ENCODE measurements around the gene DIO3. TPM values are rescaled to one million over a fixed set of nuclear protein-coding genes. Genes with fewer than 3 reads are reported as not detected.

DIO3 gene
- total RNA-seq, 1 donor, result not detected

- TF ChIP-seq, protein P1, sequence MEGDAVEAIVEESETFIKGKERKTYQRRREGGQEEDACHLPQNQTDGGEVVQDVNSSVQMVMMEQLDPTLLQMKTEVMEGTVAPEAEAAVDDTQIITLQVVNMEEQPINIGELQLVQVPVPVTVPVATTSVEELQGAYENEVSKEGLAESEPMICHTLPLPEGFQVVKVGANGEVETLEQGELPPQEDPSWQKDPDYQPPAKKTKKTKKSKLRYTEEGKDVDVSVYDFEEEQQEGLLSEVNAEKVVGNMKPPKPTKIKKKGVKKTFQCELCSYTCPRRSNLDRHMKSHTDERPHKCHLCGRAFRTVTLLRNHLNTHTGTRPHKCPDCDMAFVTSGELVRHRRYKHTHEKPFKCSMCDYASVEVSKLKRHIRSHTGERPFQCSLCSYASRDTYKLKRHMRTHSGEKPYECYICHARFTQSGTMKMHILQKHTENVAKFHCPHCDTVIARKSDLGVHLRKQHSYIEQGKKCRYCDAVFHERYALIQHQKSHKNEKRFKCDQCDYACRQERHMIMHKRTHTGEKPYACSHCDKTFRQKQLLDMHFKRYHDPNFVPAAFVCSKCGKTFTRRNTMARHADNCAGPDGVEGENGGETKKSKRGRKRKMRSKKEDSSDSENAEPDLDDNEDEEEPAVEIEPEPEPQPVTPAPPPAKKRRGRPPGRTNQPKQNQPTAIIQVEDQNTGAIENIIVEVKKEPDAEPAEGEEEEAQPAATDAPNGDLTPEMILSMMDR (IDR thresholded peaks at IDR 0.05; ENCODE audit: insufficient read depth, low read depth, low read length), result no peak
- H3K4me3 ChIP-seq (ENCODE audit: low read depth, low read length), result no peak overlapping the region
- DNase-seq (ENCODE audit: low read depth), result no peak
Observed at GRCh38 chr14:101573289-101573688, 12.0 kb downstream of the DIO3 start.

GRCh38 chr14:101575581-101575980 lies 14.3 kb downstream of the DIO3 start:
- DNase-seq (ENCODE audit: low read depth), result no peak
- H3K4me3 ChIP-seq (ENCODE audit: low read depth, low read length), result no peak overlapping the region
- TF ChIP-seq, protein P1 (IDR thresholded peaks at IDR 0.05; ENCODE audit: insufficient read depth, low read depth, low read length), result no peak

- H3K4me3 ChIP-seq (ENCODE audit: low read depth, low read length), result no peak overlapping the region
- DNase-seq (ENCODE audit: low read depth), result no peak
- TF ChIP-seq, protein P1 (IDR thresholded peaks at IDR 0.05; ENCODE audit: insufficient read depth, low read depth, low read length), result no peak
Observed at GRCh38 chr14:101577221-101577909, 16.1 kb downstream of the DIO3 start.

- DNase-seq (ENCODE audit: low read depth), result no peak
- TF ChIP-seq, protein P1 (IDR thresholded peaks at IDR 0.05; ENCODE audit: insufficient read depth, low read depth, low read length), result no peak
- no peak overlapping the region for H3K4me3 ChIP-seq (ENCODE audit: low read depth, low read length)
Observed at GRCh38 chr14:101578489-101578888, 17.2 kb downstream of the DIO3 start.

- H3K4me3 ChIP-seq (ENCODE audit: low read depth, low read length), result no peak overlapping the region
- DNase-seq (ENCODE audit: low read depth), result no peak
- TF ChIP-seq, protein P1 (IDR thresholded peaks at IDR 0.05; ENCODE audit: insufficient read depth, low read depth, low read length), result no peak
Observed at GRCh38 chr14:101579372-101580080, 18.2 kb downstream of the DIO3 start.

DNA sequence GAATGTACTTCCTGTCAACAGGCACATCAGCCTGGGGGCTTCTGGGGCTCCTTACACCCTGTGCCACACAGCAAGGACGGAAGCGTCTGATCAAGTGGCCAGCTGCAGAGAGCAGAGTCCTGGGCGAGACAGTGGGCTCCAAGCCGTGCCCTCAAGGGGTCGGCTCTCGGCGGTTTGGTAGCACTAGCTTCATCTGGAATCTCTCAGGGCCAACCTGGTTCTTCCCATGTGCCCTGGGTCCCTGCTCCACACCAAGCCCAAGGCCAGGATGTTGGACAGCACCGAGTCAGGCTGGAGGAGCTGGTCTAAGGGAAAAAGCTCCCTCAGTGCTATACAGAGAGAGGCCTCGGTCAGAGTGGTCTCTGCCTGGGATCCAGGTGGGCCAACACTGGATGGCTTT lies 20.5 kb downstream of the DIO3 start:
- TF ChIP-seq, protein P1 (IDR thresholded peaks at IDR 0.05; ENCODE audit: insufficient read depth, low read depth, low read length), result no peak
- H3K4me3 ChIP-seq (ENCODE audit: low read depth, low read length), result no peak overlapping the region
- no peak for DNase-seq (ENCODE audit: low read depth)
